Astrocyte of the cerebellum (primary cell): ENCODE measurements around the gene MED29.

Source experiments
- DNase-seq: peaks from one replicate; pipeline ENCODE4 v3.0.0-alpha.2; 2011; ENCODE audit warnings: low read depth
- H3K4me3 ChIP-seq: 2 replicates; pipeline ENCODE4 v1.5.1; 2011; ENCODE audit warnings: mild to moderate bottlenecking, low read depth, low read length, moderate library complexity
- CTCF ChIP-seq: IDR thresholded peaks from 2 replicates; pipeline ENCODE4 v1.5.1; 2012; ENCODE audit warnings: low read length, low read depth, moderate library complexity, mild to moderate bottlenecking; ENCODE audit errors: missing control alignments
- in situ Hi-C: cut with HindIII; loops from 2 replicates; pipeline ENCODE4 v1.10.0; 2017; ENCODE audit warnings: low sequenced_read_pairs

The MED29 gene

DNA sequence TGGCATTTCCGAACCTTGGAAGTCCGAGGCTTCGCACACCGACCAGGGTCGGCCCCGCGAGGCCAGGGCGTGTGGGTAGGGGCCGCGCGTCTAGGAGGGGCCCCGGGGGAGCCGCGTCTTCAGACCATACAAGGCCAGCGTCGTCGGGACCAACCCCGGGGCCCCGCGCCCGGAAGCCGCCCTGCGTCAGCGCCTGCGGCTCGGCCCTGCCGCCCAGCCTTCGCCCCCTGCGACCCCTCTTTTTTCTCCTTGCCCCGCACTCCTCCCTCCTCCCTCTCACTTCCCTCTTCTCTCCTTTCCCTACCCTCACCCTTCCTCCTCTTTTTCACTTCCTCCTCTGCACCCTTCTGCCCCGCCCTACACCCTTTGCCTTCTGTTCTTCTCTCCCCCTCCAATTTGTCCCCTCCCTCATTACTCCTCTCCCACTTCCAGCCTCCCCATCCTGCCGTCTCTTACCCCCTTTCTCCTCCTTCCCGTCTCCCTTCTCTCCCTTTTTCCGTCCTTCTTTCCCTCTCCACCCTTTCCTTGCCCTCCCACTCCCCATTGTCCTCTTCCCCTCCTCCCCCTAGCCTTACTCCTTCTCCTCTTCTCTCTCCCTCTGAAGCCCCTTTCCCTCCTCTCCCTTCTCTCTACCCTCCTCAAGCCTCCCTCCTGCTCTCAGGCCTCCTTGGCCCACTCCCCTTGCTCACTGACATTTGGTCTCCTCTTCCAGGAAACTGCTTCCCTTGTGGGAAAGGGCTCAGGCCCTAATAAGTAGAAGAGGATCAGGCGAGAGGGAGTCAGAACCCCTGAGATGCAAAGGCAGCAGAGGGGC lies 19.0 kb downstream of the MED29 start:
- TF ChIP-seq CTCF = no peak
- H3K4me3 ChIP-seq = peak overlapping the region; percentile 86
- in situ Hi-C loops = no loop called here
- no peak for DNase-seq

- no peak for DNase-seq
- in situ Hi-C loops = no loop called here
- H3K4me3 ChIP-seq = no peak overlapping the region
- TF ChIP-seq CTCF = no peak
These were observed 19.6 kb downstream of the MED29 start for GRCh38 chr19:39410831-39411080.

DNA sequence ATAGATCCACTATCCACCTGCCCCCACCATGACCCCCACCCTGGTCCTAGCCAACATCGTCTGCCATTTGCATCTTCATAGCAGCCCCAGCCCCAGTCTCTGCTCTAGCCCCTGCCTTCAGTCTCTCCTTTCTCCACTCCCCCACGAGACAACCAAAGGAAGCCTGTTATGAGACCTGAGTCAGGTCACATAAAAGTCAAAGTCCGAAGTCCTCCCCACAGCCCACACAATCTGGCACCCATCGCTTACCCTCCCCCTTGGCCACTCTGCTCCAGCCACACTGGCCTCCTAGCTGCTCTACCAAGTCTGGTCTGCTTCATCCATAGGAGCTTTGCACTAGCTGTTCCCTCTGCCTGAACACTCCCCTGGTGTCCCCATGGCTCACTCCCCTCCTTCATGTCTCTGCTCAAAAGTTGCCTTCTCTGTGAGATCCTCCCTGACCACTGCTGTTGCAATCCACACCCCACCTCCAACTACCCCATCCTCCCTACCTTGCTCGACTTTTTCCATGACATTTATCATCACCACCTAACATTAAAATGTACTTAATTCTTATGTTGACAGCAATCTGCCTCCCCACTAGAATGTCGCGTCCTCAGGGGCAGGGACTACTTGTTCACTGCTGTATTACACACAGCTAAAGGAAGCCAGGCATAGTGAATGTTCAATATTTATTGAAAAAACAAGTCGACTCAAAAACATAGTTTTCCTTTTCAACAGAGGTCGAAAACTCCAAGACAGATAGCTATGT lies 20.1 kb downstream of the MED29 start:
- no peak for DNase-seq
- in situ Hi-C loops = no loop called here
- H3K4me3 ChIP-seq = no peak overlapping the region
- no peak for TF ChIP-seq CTCF

DNA sequence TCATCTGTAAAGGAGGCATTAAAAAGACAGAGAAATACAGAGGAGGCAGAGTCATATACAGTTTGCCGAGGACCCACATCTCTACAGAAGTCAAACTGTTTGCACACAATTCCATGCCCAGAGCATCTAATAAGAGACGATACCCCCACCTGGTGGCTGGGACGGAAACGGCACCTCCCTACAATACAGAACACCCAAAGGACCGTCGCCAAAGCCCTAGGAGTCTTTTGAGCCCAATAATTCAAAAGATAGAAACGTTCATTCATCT lies 20.6 kb downstream of the MED29 start:
- in situ Hi-C loops = no loop called here
- TF ChIP-seq CTCF = peak; percentile 92
- H3K4me3 ChIP-seq = peak overlapping the region; percentile 97
- peak; percentile 85 for DNase-seq

GRCh38 chr19:39412100-39412866 lies 21.1 kb downstream of the MED29 start, which contains the start of gene PLEKHG2:
TSS of gene PLEKHG2 (plus strand) at chr19:39412669. CDS start at chr19:39414087, 1,418 bp downstream.
- peak; percentile 78 for TF ChIP-seq CTCF
- in situ Hi-C loops = no loop called here
- peak; percentile 100 for DNase-seq
- peak within 1 kb of the TSS; percentile 97 for H3K4me3 ChIP-seq

DNA sequence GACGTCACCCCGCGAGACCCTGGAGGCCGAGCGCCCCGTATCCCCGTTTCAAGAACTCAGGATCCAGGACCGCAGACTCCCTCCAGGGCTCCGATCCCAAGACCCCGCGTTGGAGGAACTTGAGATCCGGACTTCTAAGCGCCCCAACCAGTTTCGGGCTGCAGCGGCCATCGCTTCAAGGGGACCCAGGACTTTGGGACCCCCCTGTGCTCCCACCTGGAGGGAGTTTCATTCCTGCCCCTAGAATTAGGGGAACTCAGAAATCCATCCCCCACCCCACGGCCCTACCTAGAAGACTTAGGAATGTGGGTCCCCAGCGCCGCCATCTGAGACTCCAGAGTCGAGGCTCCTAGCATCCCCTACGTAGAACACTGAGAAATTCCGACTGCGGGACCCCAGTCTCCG lies 21.7 kb downstream of the MED29 start:
- DNase-seq = no peak
- in situ Hi-C loops = no loop called here

More for the DNA sequence above, 21.7 kb downstream of the MED29 start:
- H3K4me3 ChIP-seq = peak overlapping the region; percentile 97
- no peak for TF ChIP-seq CTCF
